Medulla oblongata (tissue), 1 donor: ENCODE results near the gene MGA.

ENCODE experiments used
- DNase-seq: peaks from one replicate; pipeline ENCODE4 v3.0.0-alpha.2; 2015; ENCODE audit errors: extremely low spot score

MGA gene

DNA sequence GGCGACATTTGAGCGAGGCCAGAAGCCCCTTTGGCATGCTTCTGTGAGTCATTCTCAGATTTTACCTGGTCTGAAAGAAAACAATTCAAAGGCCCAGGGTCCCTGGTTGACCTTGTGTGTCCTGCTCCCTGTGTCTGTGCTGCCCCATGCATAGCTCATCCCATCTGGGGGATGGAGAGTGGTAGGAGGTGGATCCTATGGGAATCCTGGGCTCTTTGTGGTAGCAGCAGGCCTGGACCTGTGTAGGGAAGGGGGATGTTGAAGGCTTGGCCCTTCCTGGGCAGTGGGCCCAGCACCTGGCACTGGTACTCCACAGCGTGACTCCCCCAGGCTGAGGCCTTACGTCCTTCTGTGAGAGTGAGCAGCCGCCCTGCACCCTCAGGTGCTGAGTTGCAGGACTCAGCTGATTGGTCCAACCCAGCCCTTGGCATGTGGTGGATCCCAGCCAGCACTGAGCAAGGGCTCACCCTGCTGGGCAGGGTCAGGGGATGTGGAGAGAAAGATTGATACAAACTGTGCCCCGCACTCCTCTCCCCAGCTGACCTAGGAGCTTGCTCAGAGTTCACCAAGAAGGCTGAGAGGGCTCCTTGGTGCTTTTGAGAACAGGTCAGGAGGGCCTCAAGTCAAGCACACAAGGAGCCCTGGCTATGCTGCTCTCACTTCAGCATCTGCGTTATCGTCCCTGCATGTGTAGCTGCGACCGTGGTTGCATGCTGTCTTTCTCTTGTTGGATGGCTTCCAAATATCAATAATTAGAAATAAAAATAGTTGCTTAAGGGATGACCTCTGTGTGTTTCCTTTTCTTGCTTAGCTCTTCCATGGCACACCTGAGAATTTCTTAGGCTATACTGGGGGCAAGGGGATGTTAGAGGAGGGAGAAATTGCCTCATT, 146.3 kb downstream of the MGA start:
- no peak for DNase-seq

GRCh38 chr15:41809121-41809520, 148.9 kb downstream of the MGA start:
- no peak for DNase-seq

- DNase-seq = peak; percentile 64
Measured at GRCh38 chr15:41809526-41810220, 149.5 kb downstream of the MGA start.

DNA sequence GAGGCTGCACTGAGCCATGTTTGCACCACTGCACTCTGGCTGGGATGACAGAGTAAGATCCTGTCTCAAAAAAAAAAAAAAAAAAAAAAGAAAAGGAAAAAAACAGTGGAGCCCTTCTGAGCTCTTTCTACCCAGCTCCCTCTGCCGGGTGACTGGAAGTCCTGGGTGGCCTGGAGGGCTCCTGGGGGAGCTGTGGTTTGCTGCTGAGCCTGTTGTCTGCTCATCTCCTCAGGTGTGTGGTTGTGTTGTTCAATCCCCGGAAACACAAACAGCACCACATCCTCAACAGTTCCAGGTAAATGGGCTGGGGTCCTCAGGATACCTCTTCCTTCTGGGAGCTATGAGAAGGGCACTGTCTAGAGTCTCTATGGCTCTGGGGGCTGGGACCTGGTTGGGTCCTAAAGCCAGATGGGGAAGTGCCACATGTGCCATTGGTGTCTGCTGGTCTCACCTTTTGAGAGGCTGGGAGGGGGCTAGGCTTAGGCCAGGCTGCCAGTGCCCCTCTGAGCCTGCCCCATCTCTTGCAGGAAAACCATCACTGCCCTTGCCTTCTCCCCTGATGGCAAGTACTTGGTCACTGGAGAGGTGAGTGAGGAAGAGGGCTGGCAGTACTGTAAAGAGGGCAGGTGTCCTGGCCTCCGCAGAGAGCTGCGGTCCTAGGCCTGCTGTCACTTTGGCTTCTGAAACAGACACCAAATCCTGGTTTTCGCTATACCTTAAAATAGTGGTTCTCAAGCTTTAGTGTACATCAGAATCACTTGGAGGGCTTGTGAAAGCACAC, 150.6 kb downstream of the MGA start:
- DNase-seq = no peak

GRCh38 chr15:41811432-41812195, 151.4 kb downstream of the MGA start:
- DNase-seq = peak; percentile 91

DNA sequence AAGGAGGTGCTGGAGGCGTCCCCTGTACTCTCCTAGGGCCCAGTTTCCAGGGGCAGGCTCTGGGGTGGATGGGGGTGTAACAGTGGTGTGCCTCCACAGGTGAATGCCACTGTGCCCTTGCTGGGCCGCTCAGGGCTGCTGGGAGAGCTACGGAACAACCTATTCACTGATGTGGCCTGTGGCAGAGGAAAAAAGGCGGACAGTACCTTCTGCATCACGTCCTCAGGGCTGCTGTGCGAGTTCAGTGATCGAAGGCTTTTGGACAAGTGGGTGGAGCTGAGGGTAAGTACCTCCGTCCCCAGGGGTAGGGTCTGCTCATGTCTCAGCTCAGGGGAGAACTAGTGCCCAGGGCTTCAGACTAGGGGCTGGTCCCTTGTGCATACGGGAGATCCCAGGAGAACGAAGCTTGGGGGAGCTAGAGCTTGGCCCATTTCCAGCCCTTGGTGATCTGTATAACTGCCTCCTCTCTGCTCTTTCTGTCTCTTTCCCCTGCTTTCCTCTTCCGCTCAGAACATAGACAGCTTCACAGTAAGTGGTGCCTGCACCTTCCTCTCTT, 152.7 kb downstream of the MGA start:
- no peak for DNase-seq

- DNase-seq = no peak
Measured at GRCh38 chr15:41813426-41813825, 153.2 kb downstream of the MGA start.

DNA sequence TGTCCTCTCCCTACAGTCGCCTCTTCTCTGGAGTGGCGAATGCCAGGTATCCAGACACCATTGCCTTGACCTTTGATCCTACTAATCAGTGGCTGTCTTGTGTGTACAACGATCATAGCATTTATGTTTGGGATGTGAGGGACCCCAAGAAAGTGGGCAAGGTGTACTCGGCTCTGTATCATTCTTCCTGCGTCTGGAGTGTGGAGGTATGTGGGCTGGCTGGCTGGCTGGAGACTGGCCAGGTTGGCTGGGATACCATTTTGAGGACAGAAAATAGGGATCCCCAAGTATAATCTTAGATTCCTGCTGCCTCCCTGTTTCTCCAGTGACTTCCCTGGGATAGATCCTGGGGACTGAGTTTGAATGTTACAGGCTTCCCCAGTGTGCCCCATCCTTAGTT, 154.3 kb downstream of the MGA start:
- no peak for DNase-seq

DNA sequence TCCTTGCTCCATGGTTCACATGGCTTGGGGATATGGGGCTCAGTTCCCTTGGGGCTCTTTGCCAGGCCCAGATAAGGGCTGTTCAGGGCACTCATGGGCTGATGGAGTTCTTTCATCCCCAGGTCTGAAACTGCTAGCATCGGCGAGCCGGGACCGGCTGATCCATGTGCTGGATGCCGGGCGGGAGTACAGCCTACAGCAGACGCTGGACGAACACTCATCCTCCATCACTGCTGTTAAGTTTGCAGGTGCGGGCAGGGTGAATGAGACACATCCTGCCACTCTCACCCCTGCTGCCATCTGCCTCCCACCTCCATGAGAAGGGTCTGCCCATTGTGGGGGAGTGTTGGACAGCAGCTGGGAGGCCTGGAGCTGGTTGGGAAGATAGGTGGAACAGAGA, 156.6 kb downstream of the MGA start:
- no peak for DNase-seq

GRCh38 chr15:41817327-41817726, 157.1 kb downstream of the MGA start:
- DNase-seq = no peak

DNA sequence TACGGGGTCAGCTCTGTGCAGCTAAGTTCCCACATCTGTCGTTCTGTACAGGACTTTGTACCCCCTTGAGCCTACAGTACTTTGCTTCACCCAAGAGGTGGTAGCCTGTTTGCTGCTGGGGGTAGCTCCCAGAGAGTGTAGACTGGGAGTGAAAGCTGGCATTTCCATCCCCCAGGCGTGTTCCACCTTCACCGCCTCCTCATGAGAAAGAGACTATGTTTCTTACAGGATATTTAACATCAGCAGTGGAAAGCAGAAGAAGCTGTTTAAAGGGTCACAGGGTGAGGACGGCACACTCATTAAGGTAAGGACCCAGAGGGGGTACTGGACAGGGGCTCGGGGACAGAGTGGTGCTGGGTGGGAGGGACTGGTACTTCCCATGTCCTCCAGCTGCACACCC, 157.6 kb downstream of the MGA start:
- DNase-seq = no peak

- DNase-seq = no peak
Measured at GRCh38 chr15:41819455-41820050, 159.3 kb downstream of the MGA start.

DNA sequence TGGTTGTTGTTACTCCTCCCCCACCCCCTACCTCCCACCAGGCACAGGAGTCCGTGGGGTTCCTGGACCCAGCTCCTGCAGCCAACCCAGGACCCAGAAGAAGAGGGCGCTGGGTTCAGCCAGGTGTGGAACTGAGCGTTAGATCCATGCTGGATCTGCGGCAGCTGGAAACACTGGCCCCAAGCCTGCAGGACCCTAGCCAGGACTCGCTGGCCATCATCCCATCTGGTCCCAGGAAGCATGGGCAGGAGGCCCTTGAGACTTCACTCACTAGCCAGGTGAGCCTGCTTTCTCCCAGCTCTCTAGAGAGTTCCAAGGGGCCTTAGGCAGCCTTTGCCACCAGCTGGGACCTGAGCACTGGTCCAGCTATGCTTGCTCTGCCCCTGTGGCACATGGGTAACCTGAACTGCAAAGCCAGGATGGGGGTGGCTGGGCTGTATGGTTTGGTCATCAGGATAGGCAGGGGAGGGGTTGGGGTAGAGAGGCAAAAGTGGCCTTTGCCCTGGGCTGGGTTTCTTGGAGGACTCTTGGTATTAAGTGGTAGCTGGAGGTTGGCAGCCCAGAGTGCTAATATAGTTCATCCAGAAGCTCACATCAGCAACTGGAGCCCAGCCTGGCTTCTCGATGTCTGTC, 160.7 kb downstream of the MGA start:
- DNase-seq = no peak

GRCh38 chr15:41821831-41822230, 161.6 kb downstream of the MGA start:
- peak; percentile 69 for DNase-seq

DNA sequence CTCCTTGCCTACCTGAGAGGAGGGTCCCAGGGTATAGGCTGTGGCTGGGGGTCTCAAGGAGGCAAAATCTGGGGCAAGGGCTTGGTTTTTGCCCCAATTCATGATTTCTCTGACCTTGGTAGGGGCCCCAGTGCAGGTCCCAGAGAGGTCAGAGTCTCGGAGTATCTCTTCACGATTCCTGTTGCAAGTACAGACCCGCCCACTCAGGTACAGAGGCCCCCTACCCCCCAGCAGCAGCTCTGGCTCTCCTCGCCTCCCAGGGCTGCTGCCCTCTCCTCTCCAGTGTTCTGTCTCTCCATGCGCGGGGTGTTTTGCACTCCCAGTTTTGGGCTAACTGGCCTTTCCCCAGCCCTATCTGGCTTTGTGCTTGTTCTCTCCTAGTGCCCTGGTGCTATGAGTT, 162.3 kb downstream of the MGA start:
- DNase-seq = no peak
